ENCODE results near the gene TRAPPC11.

GRCh38 chr4:183760326-183760725 is 101.2 kb downstream of the TRAPPC11 start:
- no peak for TF ChIP-seq CTCF (IDR thresholded peaks at IDR 0.05; ENCODE audit: low read depth, low read length)
- no peak for TF ChIP-seq EZH2phosphoT487 (IDR thresholded peaks at IDR 0.05; ENCODE audit: low read depth)

Measured in OCI-LY3 (cell line).